ENCODE measurements around the gene RIMS1.
A peak's percentile ranks its signal among the peaks of the same experiment; 100 is the strongest.
"Not testable (repeated sequence)": the region's sequence is repeated elsewhere in the genome, so short reads cannot be mapped to it uniquely, and the experiment has no call there.

The RIMS1 gene

GRCh38 chr6:71997341-71997740, 111.0 kb downstream of the RIMS1 start:
- H3K4me2 ChIP-seq, result no peak overlapping the region
- no peak overlapping the region for H3K9ac ChIP-seq
- H3K27me3 ChIP-seq, result no peaks in the 10 kb centered on the region
- TF ChIP-seq Cebpa-rat (IDR thresholded peaks at IDR 0.05), result no peak
- H3K4me1 ChIP-seq, result peaks cover 0 to 10% (median 0%) of the 10 kb centered on the region in 10 experiments; a peak in 3 of 20 replicates
- no peaks in the 10 kb centered on the region for H4K20me1 ChIP-seq
- no peaks in the 10 kb centered on the region for H3K36me3 ChIP-seq
- H3K4me3 ChIP-seq, result no peak overlapping the region
- H3K27ac ChIP-seq, result no peak overlapping the region
- no peaks in the 10 kb centered on the region for H3K9me3 ChIP-seq (replicated peaks in 1 of 11)

GRCh38 chr6:72002415-72002814, 116.1 kb downstream of the RIMS1 start:
- Histone ChIP-seq H3K4me1 (no peaks in the 10 kb centered on the region), H3K9me3 (replicated peaks in 1 of 11) (peaks cover 15 to 22% (median 19%) of the 10 kb centered on the region in 11 experiments; a peak in 20 of 22 replicates), H3K27ac (no peak overlapping the region), H4K20me1 (no peaks in the 10 kb centered on the region), H3K36me3 (peaks cover 0 to 12% (median 0%) of the 10 kb centered on the region in 11 experiments; a peak in 2 of 22 replicates), H3K4me3 (no peak overlapping the region), H3K27me3 (no peaks in the 10 kb centered on the region), H3K9ac (no peak overlapping the region), H3K4me2 (no peak overlapping the region)
- no peak for TF ChIP-seq Cebpa-rat (IDR thresholded peaks at IDR 0.05)

DNA sequence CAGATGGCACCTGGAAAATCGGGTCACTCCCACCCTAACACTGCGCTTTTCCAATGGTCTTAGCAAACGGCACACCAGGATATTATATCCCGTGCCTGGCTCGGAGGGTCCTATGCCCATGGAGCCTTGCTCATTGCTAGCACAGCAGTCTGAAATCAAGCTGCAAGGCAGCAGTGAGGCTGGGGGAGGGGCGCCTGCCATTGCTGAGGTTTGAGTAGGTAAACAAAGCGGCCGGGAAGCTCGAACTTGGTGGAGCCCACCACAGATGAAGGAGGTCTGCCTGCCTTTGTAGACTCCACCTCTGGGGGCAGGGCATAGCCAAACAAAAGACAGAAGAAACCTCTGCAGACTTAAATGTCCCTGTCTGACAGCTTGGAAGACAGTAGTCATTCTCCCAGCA, 120.2 kb downstream of the RIMS1 start:
- not testable (repeated sequence) for H3K4me2 ChIP-seq, H4K20me1 ChIP-seq, H3K27ac ChIP-seq, H3K4me1 ChIP-seq, H3K27me3 ChIP-seq, H3K4me3 ChIP-seq, H3K9ac ChIP-seq
- Histone ChIP-seq H3K36me3 (peaks cover 0 to 12% (median 0%) of the 10 kb centered on the region in 11 experiments; a peak in 2 of 22 replicates), H3K9me3 (replicated peaks in 1 of 11) (peaks cover 16 to 29% (median 19%) of the 10 kb centered on the region in 11 experiments; a peak in 20 of 22 replicates)

GRCh38 chr6:72022830-72023229, 136.5 kb downstream of the RIMS1 start:
- Histone ChIP-seq H3K4me1 (no peaks in the 10 kb centered on the region), H3K27me3 (no peaks in the 10 kb centered on the region), H3K4me3 (no peak overlapping the region), H3K9me3 (replicated peaks in 1 of 11) (no peaks in the 10 kb centered on the region), H4K20me1 (no peaks in the 10 kb centered on the region), H3K4me2 (no peak overlapping the region), H3K9ac (no peak overlapping the region), H3K36me3 (no peaks in the 10 kb centered on the region), H3K27ac (no peak overlapping the region)
- no peak for TF ChIP-seq Cebpa-rat (IDR thresholded peaks at IDR 0.05)

DNA sequence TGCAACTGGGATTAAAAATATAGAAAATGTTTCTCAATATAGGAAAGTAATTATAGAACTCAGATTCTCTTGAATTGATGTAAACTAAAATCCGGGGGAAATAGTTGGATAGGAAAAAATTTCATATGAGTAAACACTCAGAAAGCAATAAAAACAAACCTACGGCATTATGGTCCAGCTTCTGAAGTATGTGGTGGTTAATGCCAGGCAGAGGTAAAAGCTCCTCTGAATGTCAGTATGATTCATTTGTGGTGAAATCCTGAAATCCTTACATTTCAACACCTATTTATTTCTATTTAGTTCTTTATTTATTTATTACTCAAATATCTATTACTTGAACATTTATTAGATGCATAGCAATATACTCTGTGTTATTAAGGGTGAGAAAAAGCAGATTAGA, 145.1 kb downstream of the RIMS1 start:
- TF ChIP-seq Cebpa-rat (IDR thresholded peaks at IDR 0.05), result no peak
- Histone ChIP-seq H3K9me3 (replicated peaks in 1 of 11) (no peaks in the 10 kb centered on the region), H3K36me3 (no peaks in the 10 kb centered on the region), H3K4me1 (peaks cover 0 to 11% (median 0%) of the 10 kb centered on the region in 10 experiments; a peak in 4 of 20 replicates), H3K27ac (no peak overlapping the region), H3K9ac (no peak overlapping the region), H4K20me1 (no peaks in the 10 kb centered on the region), H3K4me2 (0 out of 22 replicates have a peak overlapping the region, but pooled peaks of 1 of the 11 experiments have one; percentile 17), H3K27me3 (no peaks in the 10 kb centered on the region), H3K4me3 (no peak overlapping the region)

GRCh38 chr6:72032086-72032485, 145.7 kb downstream of the RIMS1 start:
- Histone ChIP-seq H3K4me3 (no peak overlapping the region), H3K4me1 (peaks cover 0 to 16% (median 0%) of the 10 kb centered on the region in 10 experiments; a peak in 6 of 20 replicates), H3K4me2 (no peak overlapping the region), H3K36me3 (no peaks in the 10 kb centered on the region), H3K9ac (no peak overlapping the region), H3K9me3 (replicated peaks in 1 of 11) (no peaks in the 10 kb centered on the region), H3K27me3 (no peaks in the 10 kb centered on the region), H4K20me1 (no peaks in the 10 kb centered on the region), H3K27ac (no peak overlapping the region)
- no peak for TF ChIP-seq Cebpa-rat (IDR thresholded peaks at IDR 0.05)

- Histone ChIP-seq H3K4me2 (no peak overlapping the region), H4K20me1 (no peaks in the 10 kb centered on the region), H3K4me1 (peaks cover 0 to 19% (median 0%) of the 10 kb centered on the region in 10 experiments; a peak in 6 of 20 replicates), H3K36me3 (no peaks in the 10 kb centered on the region), H3K27me3 (no peaks in the 10 kb centered on the region), H3K4me3 (no peak overlapping the region), H3K9me3 (replicated peaks in 1 of 11) (no peaks in the 10 kb centered on the region), H3K27ac (no peak overlapping the region), H3K9ac (no peak overlapping the region)
- no peak for TF ChIP-seq Cebpa-rat (IDR thresholded peaks at IDR 0.05)
These were observed 149.1 kb downstream of the RIMS1 start for GRCh38 chr6:72035486-72035885.

GRCh38 chr6:72035966-72036365, 149.6 kb downstream of the RIMS1 start:
- Histone ChIP-seq H3K36me3 (no peaks in the 10 kb centered on the region), H3K4me1 (peaks cover 0 to 18% (median 0%) of the 10 kb centered on the region in 10 experiments; a peak in 6 of 20 replicates), H3K27me3 (no peaks in the 10 kb centered on the region), H3K4me3 (no peak overlapping the region), H3K9me3 (replicated peaks in 1 of 11) (no peaks in the 10 kb centered on the region), H3K9ac (no peak overlapping the region), H3K27ac (no peak overlapping the region), H3K4me2 (no peak overlapping the region), H4K20me1 (no peaks in the 10 kb centered on the region)
- no peak for TF ChIP-seq Cebpa-rat (IDR thresholded peaks at IDR 0.05)

DNA sequence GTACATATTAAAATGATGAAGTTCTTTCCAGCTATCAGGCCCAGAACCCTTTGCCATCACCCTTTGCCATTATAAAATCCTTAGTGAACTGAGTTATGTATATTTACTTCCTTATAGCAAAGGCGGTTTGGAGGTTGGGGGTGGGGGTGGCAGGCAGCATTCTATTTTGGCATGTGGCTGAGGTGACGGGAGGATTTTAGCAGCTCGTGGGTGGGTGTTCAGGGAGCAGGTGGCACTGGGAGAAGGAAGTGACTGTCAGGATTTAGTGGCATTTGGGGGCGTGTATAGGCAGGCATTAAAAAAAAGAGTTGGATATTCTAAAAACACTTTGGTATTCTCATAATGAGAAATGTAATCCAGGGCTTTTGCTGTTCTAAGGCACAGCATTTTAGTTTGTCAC, 150.7 kb downstream of the RIMS1 start:
- Histone ChIP-seq H3K4me1 (peaks cover 0 to 17% (median 0%) of the 10 kb centered on the region in 10 experiments; a peak in 4 of 20 replicates), H3K4me3 (no peak overlapping the region), H3K27ac (no peak overlapping the region), H3K27me3 (no peaks in the 10 kb centered on the region), H4K20me1 (no peaks in the 10 kb centered on the region), H3K9ac (no peak overlapping the region), H3K9me3 (replicated peaks in 1 of 11) (no peaks in the 10 kb centered on the region), H3K36me3 (no peaks in the 10 kb centered on the region), H3K4me2 (no peak overlapping the region)
- TF ChIP-seq Cebpa-rat (IDR thresholded peaks at IDR 0.05), result no peak

- Histone ChIP-seq H4K20me1 (no peaks in the 10 kb centered on the region), H3K4me1 (peaks cover 0 to 14% (median 0%) of the 10 kb centered on the region in 10 experiments; a peak in 4 of 20 replicates), H3K4me2 (no peak overlapping the region), H3K9ac (no peak overlapping the region), H3K27ac (no peak overlapping the region), H3K36me3 (no peaks in the 10 kb centered on the region), H3K9me3 (replicated peaks in 1 of 11) (no peaks in the 10 kb centered on the region), H3K4me3 (no peak overlapping the region), H3K27me3 (no peaks in the 10 kb centered on the region)
- TF ChIP-seq Cebpa-rat (IDR thresholded peaks at IDR 0.05), result no peak
These were observed 153.8 kb downstream of the RIMS1 start for GRCh38 chr6:72040111-72040510.
